GM12878 (cell line): Measurements from ENCODE around the gene SPTBN1.

ENCODE experiments used
- CTCF ChIP-seq, 3 experiments: IDR thresholded peaks in 2 of 3; conservative IDR thresholded peaks in 1 of 3; 2 replicates each; pipeline ENCODE4 v1.5.1; 2011; ENCODE audit warnings: low read depth in 3 of 3, low read length in 3 of 3, mild to moderate bottlenecking in 3 of 3, control low read depth in 2 of 3, moderate library complexity in 2 of 3, inconsistent platforms in 1 of 3, mixed read lengths in 1 of 3; ENCODE audit not compliant: control insufficient read depth in 2 of 3, insufficient read depth in 1 of 3; ENCODE audit errors: extremely low read depth in 1 of 3
- EZH2 ChIP-seq: IDR thresholded peaks from 2 replicates; pipeline ENCODE4 v1.6.1; 2012; ENCODE audit warnings: low read depth, mild to moderate bottlenecking, control low read depth, inconsistent platforms, low read length, borderline replicate concordance; ENCODE audit not compliant: control insufficient read depth
- HDAC6 ChIP-seq: fragments of 200-600 bp; sonication (generic); IDR thresholded peaks from one replicate; pipeline ENCODE4 v1.8.0; 2017; ENCODE audit warnings: antibody characterized with exemption; ENCODE audit not compliant: unreplicated experiment
- HDGF ChIP-seq: fragments of 450-650 bp; IDR thresholded peaks from 2 replicates; pipeline ENCODE4 v1.6.1; 2016; ENCODE audit warnings: antibody characterized with exemption
- POLR2A ChIP-seq: IDR thresholded peaks from 2 replicates; pipeline ENCODE4 v1.6.1; 2011; ENCODE audit warnings: low read depth, mild to moderate bottlenecking, low read length
- POLR2AphosphoS5 ChIP-seq: IDR thresholded peaks from 2 replicates; pipeline ENCODE4 v1.6.1; 2011; ENCODE audit warnings: mild to moderate bottlenecking, low read length, inconsistent platforms
- SRF ChIP-seq, 2 experiments: IDR thresholded peaks; 2 replicates each; pipeline ENCODE4 v1.6.1; 2011; ENCODE audit warnings: low read depth in 2 of 2, low read length in 2 of 2, mild to moderate bottlenecking in 1 of 2, moderate library complexity in 1 of 2
- TAF1 ChIP-seq: IDR thresholded peaks from 2 replicates; pipeline ENCODE4 v1.6.1; 2011; ENCODE audit warnings: mild to moderate bottlenecking, low read depth, low read length, borderline replicate concordance
- ZNF687 ChIP-seq: fragments of 450-650 bp; IDR thresholded peaks from 2 replicates; pipeline ENCODE4 v1.6.1; 2017; ENCODE audit warnings: mild to moderate bottlenecking, moderate library complexity

GRCh38 chr2:54669677-54670484 is 213.8 kb downstream of the SPTBN1 start:
- no peak for TF ChIP-seq EZH2
- no peak for TF ChIP-seq HDGF
- 0 out of 2 replicates have a peak, but pooled peaks have one; percentile 11 for TF ChIP-seq POLR2A
- TF ChIP-seq SRF (IDR thresholded peaks at IDR 0.05; ENCODE audit: low read depth in 2 of 2, low read length in 2 of 2), result no peak
- TF ChIP-seq CTCF (IDR thresholded peaks at IDR 0.05 in 2 of 3, conservative IDR thresholded peaks at IDR 0.05 in 1 of 3; ENCODE audit: control insufficient read depth in 2 of 3, extremely low read depth in 1 of 3, insufficient read depth in 1 of 3, low read depth in 3 of 3, low read length in 3 of 3), result no peak
- TF ChIP-seq ZNF687, result no peak
- peak; percentile 73; the same call in 1 of the 2 replicates for TF ChIP-seq POLR2AphosphoS5
- no peak for TF ChIP-seq TAF1
- no peak for TF ChIP-seq HDAC6
